GM12872 (cell line): Measurements from ENCODE around the gene DMD.

Experiments used
- TF ChIP-seq, protein P1 (sequence below): IDR thresholded peaks from 3 replicates; pipeline ENCODE4 v1.5.1; 2011; ENCODE audit warnings: low read depth, mild to moderate bottlenecking, low read length, moderate library complexity; ENCODE audit not compliant: insufficient read depth

The DMD gene

DNA sequence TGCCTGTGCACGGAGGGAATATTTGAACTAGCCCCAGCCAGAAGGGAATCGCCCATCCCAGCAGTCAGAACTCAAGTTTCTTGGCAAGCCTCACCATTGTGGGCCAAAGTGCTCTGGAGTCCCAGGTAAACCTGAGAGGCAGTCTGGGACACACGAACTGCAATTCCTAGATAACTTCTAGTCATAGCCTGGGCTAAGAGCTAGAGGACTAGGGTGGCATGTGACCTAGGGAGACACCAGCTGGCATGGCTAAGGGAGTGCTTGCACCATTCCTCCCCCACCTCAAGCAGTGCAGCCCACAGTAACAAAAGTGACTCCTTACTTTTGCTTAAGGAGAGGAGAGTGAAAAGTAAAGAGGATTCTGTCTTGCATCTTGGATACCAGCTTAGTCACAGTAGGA lies 935.2 kb downstream of the DMD start:
- TF ChIP-seq, protein P1, sequence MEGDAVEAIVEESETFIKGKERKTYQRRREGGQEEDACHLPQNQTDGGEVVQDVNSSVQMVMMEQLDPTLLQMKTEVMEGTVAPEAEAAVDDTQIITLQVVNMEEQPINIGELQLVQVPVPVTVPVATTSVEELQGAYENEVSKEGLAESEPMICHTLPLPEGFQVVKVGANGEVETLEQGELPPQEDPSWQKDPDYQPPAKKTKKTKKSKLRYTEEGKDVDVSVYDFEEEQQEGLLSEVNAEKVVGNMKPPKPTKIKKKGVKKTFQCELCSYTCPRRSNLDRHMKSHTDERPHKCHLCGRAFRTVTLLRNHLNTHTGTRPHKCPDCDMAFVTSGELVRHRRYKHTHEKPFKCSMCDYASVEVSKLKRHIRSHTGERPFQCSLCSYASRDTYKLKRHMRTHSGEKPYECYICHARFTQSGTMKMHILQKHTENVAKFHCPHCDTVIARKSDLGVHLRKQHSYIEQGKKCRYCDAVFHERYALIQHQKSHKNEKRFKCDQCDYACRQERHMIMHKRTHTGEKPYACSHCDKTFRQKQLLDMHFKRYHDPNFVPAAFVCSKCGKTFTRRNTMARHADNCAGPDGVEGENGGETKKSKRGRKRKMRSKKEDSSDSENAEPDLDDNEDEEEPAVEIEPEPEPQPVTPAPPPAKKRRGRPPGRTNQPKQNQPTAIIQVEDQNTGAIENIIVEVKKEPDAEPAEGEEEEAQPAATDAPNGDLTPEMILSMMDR = no peak

DNA sequence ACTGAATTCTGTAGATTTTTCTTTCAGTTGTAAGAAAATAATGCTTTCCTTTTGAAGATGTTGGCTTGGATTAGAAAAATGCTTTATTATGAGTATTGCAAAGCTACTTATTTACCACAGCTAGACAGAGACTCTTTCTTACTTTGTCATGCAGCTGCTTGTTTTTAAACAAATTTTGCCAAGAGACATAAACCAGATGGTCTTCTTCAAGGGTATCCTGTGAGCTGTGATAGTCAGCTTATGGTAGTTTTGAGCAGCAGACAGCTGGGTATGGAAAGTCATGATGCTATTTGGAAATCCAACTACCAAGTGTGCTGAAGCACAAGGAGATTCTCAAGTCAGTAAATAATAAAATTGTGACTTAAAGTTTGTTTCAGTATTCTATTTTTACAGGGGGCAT lies 941.5 kb downstream of the DMD start:
- TF ChIP-seq, protein P1 = no peak

DNA sequence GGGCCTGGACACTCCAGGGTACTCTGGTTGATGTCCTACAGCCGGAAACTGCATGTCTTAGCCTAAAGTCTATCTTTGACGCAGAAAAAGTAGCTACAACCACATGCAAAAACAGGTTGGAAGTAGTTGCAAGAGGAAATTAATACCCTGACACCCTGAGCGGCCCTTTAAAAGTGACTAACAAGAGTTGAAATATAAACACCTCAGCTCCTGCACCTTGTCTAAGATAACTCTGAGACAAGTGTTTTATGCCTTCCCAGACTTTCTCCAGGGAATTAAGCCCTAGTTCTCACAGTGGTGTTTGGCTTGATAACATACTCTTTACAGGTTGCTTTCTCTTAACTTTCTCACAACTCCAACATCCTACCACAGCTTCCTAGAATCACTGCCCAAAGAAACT lies 943.1 kb downstream of the DMD start:
- TF ChIP-seq, protein P1 = no peak

DNA sequence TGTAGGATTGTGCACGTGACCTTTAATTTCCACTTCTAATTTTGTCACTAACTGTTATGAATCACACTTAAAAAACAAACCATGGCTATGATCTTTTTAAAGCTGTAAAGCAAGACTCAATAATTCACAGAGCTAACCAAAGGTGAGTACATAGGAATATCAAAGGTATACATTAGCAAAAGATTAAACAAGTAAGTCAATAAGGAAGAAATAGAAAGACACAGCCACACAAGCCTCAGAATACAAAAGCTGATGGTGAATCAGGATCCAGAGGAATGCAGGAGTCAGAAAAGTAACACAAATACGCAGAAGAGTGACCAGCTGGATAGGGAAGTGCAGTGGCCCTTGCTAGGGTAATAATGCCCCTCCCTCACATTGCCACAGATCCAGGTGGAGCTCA lies 943.6 kb downstream of the DMD start:
- TF ChIP-seq, protein P1 = no peak

DNA sequence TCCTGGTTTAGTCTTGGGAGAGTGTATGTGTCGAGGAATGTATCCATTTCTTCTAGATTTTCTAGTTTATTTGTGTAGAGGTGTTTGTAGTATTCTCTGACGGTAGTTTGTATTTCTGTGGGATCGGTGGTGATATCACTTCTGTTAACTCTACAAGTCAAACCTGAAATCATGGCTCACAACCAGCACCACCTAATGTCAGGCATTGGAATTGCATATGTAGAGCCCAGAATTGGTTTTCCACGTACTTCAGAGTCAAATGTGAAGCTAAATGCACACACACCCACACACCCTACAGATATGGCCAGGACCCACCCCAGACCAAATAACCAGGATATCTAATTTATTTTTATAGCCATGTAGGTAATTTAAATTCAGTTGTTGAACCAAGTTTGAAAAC lies 964.7 kb downstream of the DMD start:
- TF ChIP-seq, protein P1 = peak; percentile 49

DNA sequence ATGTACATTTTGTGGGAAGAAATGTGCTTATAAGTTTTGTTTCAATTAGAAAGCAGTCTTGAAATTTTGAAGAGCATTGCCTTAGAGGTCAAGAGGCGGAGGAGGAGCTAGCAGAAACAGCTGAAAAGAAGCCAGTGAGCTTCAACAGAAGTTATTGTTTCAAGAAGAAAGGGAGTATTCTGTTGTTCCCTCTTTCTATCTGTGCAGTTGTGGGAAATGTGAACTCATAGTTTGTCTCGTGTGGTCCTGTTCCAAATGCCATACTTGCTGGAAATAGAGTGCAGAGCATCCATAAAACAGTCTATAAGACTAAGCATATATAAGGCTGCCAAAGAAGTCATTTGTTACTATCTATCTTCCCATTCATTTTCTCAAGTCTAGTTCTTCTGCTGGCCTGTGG lies 1015.7 kb downstream of the DMD start:
- TF ChIP-seq, protein P1 = no peak

DNA sequence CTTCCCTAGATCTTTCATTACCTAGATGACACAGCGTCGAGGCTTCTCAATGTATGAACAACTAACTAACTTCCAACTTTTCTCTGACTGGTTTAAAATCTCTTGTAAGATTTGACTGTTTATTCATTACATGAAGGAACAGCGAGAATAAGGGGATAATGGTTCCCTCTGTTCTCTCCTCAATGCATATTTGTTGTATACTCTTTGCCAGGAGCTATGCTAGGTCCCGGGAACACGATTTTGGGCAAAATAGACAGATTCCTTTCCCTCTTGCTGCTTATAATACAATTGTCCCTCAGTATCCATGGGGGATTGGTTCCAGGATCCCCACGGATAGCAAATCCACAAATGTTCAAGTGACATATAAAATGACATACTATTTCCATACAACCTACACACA lies 1020.0 kb downstream of the DMD start:
- TF ChIP-seq, protein P1 = no peak

DNA sequence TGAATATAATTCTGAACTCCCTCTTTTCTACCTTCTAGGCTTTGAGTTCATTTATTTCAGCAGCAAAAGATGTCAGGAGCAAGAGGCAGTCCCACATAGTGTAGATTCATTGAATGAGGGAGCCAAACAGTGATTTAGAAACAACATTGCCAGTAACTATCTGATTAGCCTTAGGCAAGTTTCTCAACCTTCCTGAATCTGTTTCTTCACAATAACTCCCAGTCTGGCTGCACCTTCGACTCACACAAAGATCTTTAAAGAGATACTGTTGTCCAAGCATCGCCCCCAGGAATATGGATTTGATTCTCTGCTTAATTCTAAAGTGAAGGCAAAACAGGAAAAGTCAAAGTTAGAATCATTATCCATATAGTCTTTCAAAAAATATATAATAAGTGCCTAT lies 1026.2 kb downstream of the DMD start:
- TF ChIP-seq, protein P1 = no peak
